Esophagus squamous epithelium (tissue), 4 donors: ENCODE measurements around the gene KIRREL1.

ENCODE experiments used
- POLR2A ChIP-seq, 4 donors: fragments of 450-650 bp; IDR thresholded peaks; one replicate each; pipeline ENCODE4 v1.6.1; 2017; ENCODE audit warnings: antibody characterized with exemption in 4 of 4, mild to moderate bottlenecking in 4 of 4, moderate library complexity in 3 of 4
- TF ChIP-seq, protein P1 (sequence below), 6 experiments: fragments of 450-650 bp in 4 of 6; fragments of 200-600 bp in 2 of 6; sonication (generic) in 2 of 6; IDR thresholded peaks; one replicate each; pipeline ENCODE4 v1.5.1; 2016 to 2019; ENCODE audit warnings: antibody characterized with exemption in 6 of 6, mild to moderate bottlenecking in 4 of 6, moderate library complexity in 4 of 6

DNA sequence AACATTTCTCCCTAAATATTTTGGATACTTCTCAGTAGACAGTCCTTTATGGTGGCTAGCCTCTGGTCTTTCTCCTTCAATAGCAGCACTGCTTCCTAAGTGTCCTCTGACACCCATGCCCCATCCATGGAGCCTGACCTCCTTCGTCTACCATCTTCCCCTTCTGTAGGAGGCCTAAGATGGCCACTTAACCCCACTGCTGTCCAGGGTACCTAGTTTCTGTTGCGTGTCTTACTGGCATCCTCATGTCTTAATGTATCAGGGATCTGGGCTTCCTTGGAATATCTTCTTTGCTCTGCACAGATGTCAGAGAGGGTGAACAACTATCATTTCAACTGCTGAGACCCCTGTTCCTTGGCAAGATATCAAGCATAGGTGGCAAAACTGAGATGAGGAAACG, 5.4 kb upstream of the KIRREL1 start:
- TF ChIP-seq, protein P1, sequence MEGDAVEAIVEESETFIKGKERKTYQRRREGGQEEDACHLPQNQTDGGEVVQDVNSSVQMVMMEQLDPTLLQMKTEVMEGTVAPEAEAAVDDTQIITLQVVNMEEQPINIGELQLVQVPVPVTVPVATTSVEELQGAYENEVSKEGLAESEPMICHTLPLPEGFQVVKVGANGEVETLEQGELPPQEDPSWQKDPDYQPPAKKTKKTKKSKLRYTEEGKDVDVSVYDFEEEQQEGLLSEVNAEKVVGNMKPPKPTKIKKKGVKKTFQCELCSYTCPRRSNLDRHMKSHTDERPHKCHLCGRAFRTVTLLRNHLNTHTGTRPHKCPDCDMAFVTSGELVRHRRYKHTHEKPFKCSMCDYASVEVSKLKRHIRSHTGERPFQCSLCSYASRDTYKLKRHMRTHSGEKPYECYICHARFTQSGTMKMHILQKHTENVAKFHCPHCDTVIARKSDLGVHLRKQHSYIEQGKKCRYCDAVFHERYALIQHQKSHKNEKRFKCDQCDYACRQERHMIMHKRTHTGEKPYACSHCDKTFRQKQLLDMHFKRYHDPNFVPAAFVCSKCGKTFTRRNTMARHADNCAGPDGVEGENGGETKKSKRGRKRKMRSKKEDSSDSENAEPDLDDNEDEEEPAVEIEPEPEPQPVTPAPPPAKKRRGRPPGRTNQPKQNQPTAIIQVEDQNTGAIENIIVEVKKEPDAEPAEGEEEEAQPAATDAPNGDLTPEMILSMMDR (IDR thresholded peaks at IDR 0.05) = no peak
- TF ChIP-seq POLR2A (IDR thresholded peaks at IDR 0.05) = no peak
